ENCODE measurements around the gene RRP36.

- TF ChIP-seq CTCF (conservative IDR thresholded peaks at IDR 0.05; ENCODE audit: low read depth, low read length) (no peak), EZH2 (IDR thresholded peaks at IDR 0.05; ENCODE audit: borderline replicate concordance, low read depth, low read length, poor library complexity, severe bottlenecking) (no peak)
Observed at GRCh38 chr6:43050981-43051380, 29.6 kb downstream of the RRP36 start.
